Retinal pigment epithelial cell (primary cell): ENCODE data around the gene ERC1.

Source experiments
- DNase-seq: peaks from one replicate; pipeline ENCODE4 v3.0.0-alpha.2; 2010; ENCODE audit warnings: low read depth
- H3K4me3 ChIP-seq: 2 replicates; pipeline ENCODE4 v1.5.1; 2011; ENCODE audit warnings: mild to moderate bottlenecking, low read length, control low read depth, moderate library complexity
- CTCF ChIP-seq: conservative IDR thresholded peaks from 2 replicates; pipeline ENCODE4 v1.5.1; 2011; ENCODE audit warnings: low read depth, low read length, control low read depth, inconsistent platforms

ERC1 gene

GRCh38 chr12:1377681-1378080 lies 386.7 kb downstream of the ERC1 start:
- no peak for DNase-seq
- no peak for TF ChIP-seq CTCF
- no peak overlapping the region for H3K4me3 ChIP-seq

GRCh38 chr12:1380171-1380851 lies 389.3 kb downstream of the ERC1 start:
- H3K4me3 ChIP-seq, result no peak overlapping the region
- no peak for DNase-seq
- no peak for TF ChIP-seq CTCF

- H3K4me3 ChIP-seq, result no peak overlapping the region
- TF ChIP-seq CTCF, result no peak
These were observed 391.1 kb downstream of the ERC1 start for GRCh38 chr12:1382151-1382550.

GRCh38 chr12:1382826-1383225 lies 391.8 kb downstream of the ERC1 start:
- DNase-seq, result no peak
- no peak for TF ChIP-seq CTCF
- no peak overlapping the region for H3K4me3 ChIP-seq

More at GRCh38 chr12:1382151-1382550, 391.1 kb downstream of the ERC1 start:
- no peak for DNase-seq

- TF ChIP-seq CTCF, result no peak
- DNase-seq, result no peak
- no peak overlapping the region for H3K4me3 ChIP-seq
These were observed 392.7 kb downstream of the ERC1 start for GRCh38 chr12:1383758-1384157.

GRCh38 chr12:1384910-1385309 lies 393.9 kb downstream of the ERC1 start:
- H3K4me3 ChIP-seq, result no peak overlapping the region
- TF ChIP-seq CTCF, result no peak
- no peak for DNase-seq

- TF ChIP-seq CTCF, result no peak
- no peak for DNase-seq
- no peak overlapping the region for H3K4me3 ChIP-seq
These were observed 400.7 kb downstream of the ERC1 start for GRCh38 chr12:1391722-1392121.
